T-helper 1 cell treated with Interleukin-12 subunit alpha and Interleukin-12 subunit beta and Interleukin-4 antibody, amounts not matched to agents 30 μg/mL and 1 μg/mL, for 36 hours (primary cell): ENCODE data around the gene RHOD.

Source experiments
- H3K27ac Mint-ChIP-seq: one replicate; pipeline ENCODE4 v1.8.0; 2021; ENCODE audit warnings: mild to moderate bottlenecking, mixed read lengths
- H3K27me3 Mint-ChIP-seq: one replicate; pipeline ENCODE4 v1.8.0; 2021; ENCODE audit warnings: low read depth, mixed read lengths
- H3K36me3 Mint-ChIP-seq: one replicate; pipeline ENCODE4 v1.8.0; 2021; ENCODE audit warnings: low read depth, mixed read lengths
- H3K4me1 Mint-ChIP-seq: one replicate; pipeline ENCODE4 v1.8.0; 2021; ENCODE audit warnings: low read depth, mixed read lengths
- H3K4me3 Mint-ChIP-seq: one replicate; pipeline ENCODE4 v1.8.0; 2021; ENCODE audit warnings: mild to moderate bottlenecking, moderate library complexity, mixed read lengths
- H3K9me3 Mint-ChIP-seq: one replicate; pipeline ENCODE4 v1.8.0; 2021; ENCODE audit warnings: mixed read lengths

Gene RHOD

GRCh38 chr11:67045314-67045713, 11.3 kb upstream of the RHOD start:
- Mint-ChIP-seq H3K9me3 (no peaks in the 10 kb centered on the region), H3K27ac (no peak overlapping the region), H3K36me3 (no peaks in the 10 kb centered on the region), H3K4me1 (no peaks in the 10 kb centered on the region), H3K4me3 (no peak overlapping the region), H3K27me3 (no peaks in the 10 kb centered on the region)

- H3K9me3 Mint-ChIP-seq = no peaks in the 10 kb centered on the region
- no peaks in the 10 kb centered on the region for H3K36me3 Mint-ChIP-seq
Measured at GRCh38 chr11:67048515-67049130, 8.0 kb upstream of the RHOD start.

GRCh38 chr11:67050139-67050538, 6.5 kb upstream of the RHOD start:
- H3K36me3 Mint-ChIP-seq = no peaks in the 10 kb centered on the region
- H3K27me3 Mint-ChIP-seq = no peaks in the 10 kb centered on the region
- H3K4me3 Mint-ChIP-seq = no peak overlapping the region
- H3K4me1 Mint-ChIP-seq = no peaks in the 10 kb centered on the region
- no peak overlapping the region for H3K27ac Mint-ChIP-seq
- no peaks in the 10 kb centered on the region for H3K9me3 Mint-ChIP-seq

More at GRCh38 chr11:67048515-67049130, 8.0 kb upstream of the RHOD start:
- Mint-ChIP-seq H3K4me3 (no peak overlapping the region), H3K4me1 (no peaks in the 10 kb centered on the region), H3K27ac (no peak overlapping the region), H3K27me3 (no peaks in the 10 kb centered on the region)

GRCh38 chr11:67051180-67051893, 5.3 kb upstream of the RHOD start:
- Mint-ChIP-seq H3K27me3 (peaks cover 7% of the 10 kb centered on the region), H3K27ac (no peak overlapping the region)

GRCh38 chr11:67051945-67052488, 4.6 kb upstream of the RHOD start:
- Mint-ChIP-seq H3K27me3 (peaks cover 7% of the 10 kb centered on the region), H3K4me3 (no peak overlapping the region), H3K4me1 (peaks cover 6% of the 10 kb centered on the region), H3K9me3 (no peaks in the 10 kb centered on the region), H3K36me3 (no peaks in the 10 kb centered on the region), H3K27ac (no peak overlapping the region)

More at GRCh38 chr11:67051180-67051893, 5.3 kb upstream of the RHOD start:
- Mint-ChIP-seq H3K36me3 (no peaks in the 10 kb centered on the region), H3K4me1 (peaks cover 4% of the 10 kb centered on the region), H3K9me3 (no peaks in the 10 kb centered on the region), H3K4me3 (no peak overlapping the region)

- Mint-ChIP-seq H3K9me3 (no peaks in the 10 kb centered on the region), H3K27ac (no peak overlapping the region), H3K4me3 (no peak overlapping the region), H3K4me1 (peaks cover 8% of the 10 kb centered on the region), H3K36me3 (no peaks in the 10 kb centered on the region), H3K27me3 (peaks cover 7% of the 10 kb centered on the region)
Measured at GRCh38 chr11:67052891-67053290, 3.8 kb upstream of the RHOD start.

- H3K4me3 Mint-ChIP-seq = no peak overlapping the region
- no peak overlapping the region for H3K27ac Mint-ChIP-seq
- H3K9me3 Mint-ChIP-seq = no peaks in the 10 kb centered on the region
- no peaks in the 10 kb centered on the region for H3K36me3 Mint-ChIP-seq
- H3K27me3 Mint-ChIP-seq = peaks cover 7% of the 10 kb centered on the region
- peaks cover 8% of the 10 kb centered on the region for H3K4me1 Mint-ChIP-seq
Measured at GRCh38 chr11:67053896-67054329, 2.7 kb upstream of the RHOD start.

GRCh38 chr11:67054346-67054835, 2.3 kb upstream of the RHOD start:
- Mint-ChIP-seq H3K4me1 (peaks cover 8% of the 10 kb centered on the region), H3K27ac (no peak overlapping the region), H3K36me3 (no peaks in the 10 kb centered on the region), H3K9me3 (no peaks in the 10 kb centered on the region), H3K27me3 (peaks cover 7% of the 10 kb centered on the region), H3K4me3 (no peak overlapping the region)

- Mint-ChIP-seq H3K4me1 (peaks cover 8% of the 10 kb centered on the region), H3K27ac (no peak overlapping the region), H3K27me3 (peaks cover 7% of the 10 kb centered on the region), H3K36me3 (no peaks in the 10 kb centered on the region), H3K9me3 (no peaks in the 10 kb centered on the region), H3K4me3 (no peak overlapping the region)
Measured at GRCh38 chr11:67054836-67055523, 1.7 kb upstream of the RHOD start.

GRCh38 chr11:67055812-67056211, 835 bp upstream of the RHOD start:
- Mint-ChIP-seq H3K4me3 (no peak overlapping the region), H3K4me1 (peaks cover 8% of the 10 kb centered on the region), H3K27ac (no peak overlapping the region), H3K9me3 (no peaks in the 10 kb centered on the region), H3K36me3 (no peaks in the 10 kb centered on the region), H3K27me3 (peaks cover 7% of the 10 kb centered on the region)

- H3K4me3 Mint-ChIP-seq = peak overlapping the region; percentile 34
- peaks cover 7% of the 10 kb centered on the region for H3K27me3 Mint-ChIP-seq
Measured at GRCh38 chr11:67057205-67057672, 592 bp downstream of the RHOD start.

GRCh38 chr11:67058506-67058905, 1.9 kb downstream of the RHOD start:
- no peaks in the 10 kb centered on the region for H3K36me3 Mint-ChIP-seq
- H3K4me3 Mint-ChIP-seq = no peak overlapping the region
- no peak overlapping the region for H3K27ac Mint-ChIP-seq
- no peaks in the 10 kb centered on the region for H3K9me3 Mint-ChIP-seq
- peaks cover 8% of the 10 kb centered on the region for H3K4me1 Mint-ChIP-seq
- peaks cover 7% of the 10 kb centered on the region for H3K27me3 Mint-ChIP-seq

More at GRCh38 chr11:67057205-67057672, 592 bp downstream of the RHOD start:
- peaks cover 8% of the 10 kb centered on the region for H3K4me1 Mint-ChIP-seq
- no peaks in the 10 kb centered on the region for H3K9me3 Mint-ChIP-seq
- H3K27ac Mint-ChIP-seq = no peak overlapping the region
- no peaks in the 10 kb centered on the region for H3K36me3 Mint-ChIP-seq

GRCh38 chr11:67059671-67060070, 3.0 kb downstream of the RHOD start:
- Mint-ChIP-seq H3K4me1 (peaks cover 8% of the 10 kb centered on the region), H3K36me3 (no peaks in the 10 kb centered on the region), H3K27me3 (peaks cover 7% of the 10 kb centered on the region), H3K27ac (no peak overlapping the region), H3K9me3 (no peaks in the 10 kb centered on the region), H3K4me3 (no peak overlapping the region)

GRCh38 chr11:67060111-67060522, 3.5 kb downstream of the RHOD start:
- no peaks in the 10 kb centered on the region for H3K36me3 Mint-ChIP-seq
- peaks cover 7% of the 10 kb centered on the region for H3K27me3 Mint-ChIP-seq
- no peaks in the 10 kb centered on the region for H3K9me3 Mint-ChIP-seq
- no peak overlapping the region for H3K27ac Mint-ChIP-seq
- no peak overlapping the region for H3K4me3 Mint-ChIP-seq
- peaks cover 8% of the 10 kb centered on the region for H3K4me1 Mint-ChIP-seq
